ENCODE data around the gene ZNF516.

- TF ChIP-seq, protein P1, sequence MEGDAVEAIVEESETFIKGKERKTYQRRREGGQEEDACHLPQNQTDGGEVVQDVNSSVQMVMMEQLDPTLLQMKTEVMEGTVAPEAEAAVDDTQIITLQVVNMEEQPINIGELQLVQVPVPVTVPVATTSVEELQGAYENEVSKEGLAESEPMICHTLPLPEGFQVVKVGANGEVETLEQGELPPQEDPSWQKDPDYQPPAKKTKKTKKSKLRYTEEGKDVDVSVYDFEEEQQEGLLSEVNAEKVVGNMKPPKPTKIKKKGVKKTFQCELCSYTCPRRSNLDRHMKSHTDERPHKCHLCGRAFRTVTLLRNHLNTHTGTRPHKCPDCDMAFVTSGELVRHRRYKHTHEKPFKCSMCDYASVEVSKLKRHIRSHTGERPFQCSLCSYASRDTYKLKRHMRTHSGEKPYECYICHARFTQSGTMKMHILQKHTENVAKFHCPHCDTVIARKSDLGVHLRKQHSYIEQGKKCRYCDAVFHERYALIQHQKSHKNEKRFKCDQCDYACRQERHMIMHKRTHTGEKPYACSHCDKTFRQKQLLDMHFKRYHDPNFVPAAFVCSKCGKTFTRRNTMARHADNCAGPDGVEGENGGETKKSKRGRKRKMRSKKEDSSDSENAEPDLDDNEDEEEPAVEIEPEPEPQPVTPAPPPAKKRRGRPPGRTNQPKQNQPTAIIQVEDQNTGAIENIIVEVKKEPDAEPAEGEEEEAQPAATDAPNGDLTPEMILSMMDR (IDR thresholded peaks at IDR 0.05; ENCODE audit: poor library complexity), result no peak
- TF ChIP-seq EZH2phosphoT487 (IDR thresholded peaks at IDR 0.05; ENCODE audit: low read depth, severe bottlenecking, unreplicated experiment) (no peak), EZH2 (IDR thresholded peaks at IDR 0.05; ENCODE audit: borderline replicate concordance) (no peak)
These were observed 72.2 kb downstream of the ZNF516 start for GRCh38 chr18:76422838-76423237.

All from hepatocyte (in vitro differentiated cells).